ENCODE data around the gene ERBIN.

DNA sequence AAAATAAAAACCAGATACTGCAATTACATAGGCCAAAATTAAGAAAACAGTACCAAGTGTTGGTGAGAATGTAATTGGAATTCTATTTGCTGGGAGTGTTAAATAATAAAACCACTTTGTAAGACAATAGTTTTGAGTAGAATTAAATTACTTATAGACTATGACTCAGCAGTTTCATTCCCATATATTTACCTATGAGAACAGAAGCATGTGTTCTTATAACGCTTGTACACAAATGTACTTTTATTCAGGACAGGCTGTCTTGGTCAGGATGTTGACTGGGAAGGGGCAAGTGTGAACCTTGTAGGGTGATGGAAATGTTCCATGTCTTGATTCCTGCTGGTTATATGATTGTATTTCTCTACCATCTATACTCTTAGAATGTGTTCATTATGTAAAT is 56.3 kb downstream of the ERBIN start:
- TF ChIP-seq FOS (IDR thresholded peaks at IDR 0.05; ENCODE audit: borderline replicate concordance, extremely low read depth, insufficient read length) (no peak), POLR2AphosphoS5 (IDR thresholded peaks at IDR 0.05; ENCODE audit: low read length) (no peak), BACH1 (IDR thresholded peaks at IDR 0.05; ENCODE audit: borderline replicate concordance) (peak; percentile 42; the same call in 1 of the 2 replicates), CBX3 (IDR thresholded peaks at IDR 0.05; ENCODE audit: borderline replicate concordance, low read depth) (no peak)
- TF ChIP-seq, protein P1, sequence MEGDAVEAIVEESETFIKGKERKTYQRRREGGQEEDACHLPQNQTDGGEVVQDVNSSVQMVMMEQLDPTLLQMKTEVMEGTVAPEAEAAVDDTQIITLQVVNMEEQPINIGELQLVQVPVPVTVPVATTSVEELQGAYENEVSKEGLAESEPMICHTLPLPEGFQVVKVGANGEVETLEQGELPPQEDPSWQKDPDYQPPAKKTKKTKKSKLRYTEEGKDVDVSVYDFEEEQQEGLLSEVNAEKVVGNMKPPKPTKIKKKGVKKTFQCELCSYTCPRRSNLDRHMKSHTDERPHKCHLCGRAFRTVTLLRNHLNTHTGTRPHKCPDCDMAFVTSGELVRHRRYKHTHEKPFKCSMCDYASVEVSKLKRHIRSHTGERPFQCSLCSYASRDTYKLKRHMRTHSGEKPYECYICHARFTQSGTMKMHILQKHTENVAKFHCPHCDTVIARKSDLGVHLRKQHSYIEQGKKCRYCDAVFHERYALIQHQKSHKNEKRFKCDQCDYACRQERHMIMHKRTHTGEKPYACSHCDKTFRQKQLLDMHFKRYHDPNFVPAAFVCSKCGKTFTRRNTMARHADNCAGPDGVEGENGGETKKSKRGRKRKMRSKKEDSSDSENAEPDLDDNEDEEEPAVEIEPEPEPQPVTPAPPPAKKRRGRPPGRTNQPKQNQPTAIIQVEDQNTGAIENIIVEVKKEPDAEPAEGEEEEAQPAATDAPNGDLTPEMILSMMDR (IDR thresholded peaks at IDR 0.05 in 2 of 3, conservative IDR thresholded peaks at IDR 0.05 in 1 of 3; ENCODE audit: control insufficient read depth in 2 of 3, extremely low read depth in 1 of 3, insufficient read depth in 1 of 3, low read depth in 3 of 3, low read length in 3 of 3): no peak

Data from GM12878 (cell line).